Omental fat pad (tissue), 4 donors: Measurements from ENCODE around the gene ANKS6. TPM values are rescaled to one million over a fixed set of nuclear protein-coding genes. Genes with fewer than 3 reads are reported as not detected.

Experiments
- ATAC-seq: fragments of 150-250 bp; one replicate; pipeline ENCODE4 v1.9.1; 2016; ENCODE audit warnings: mild to moderate bottlenecking, moderate library complexity; ENCODE audit not compliant: low FRiP score
- DNase-seq: peaks from one replicate; pipeline ENCODE4 v3.0.0-alpha.2; 2019; ENCODE audit warnings: low spot score
- CTCF ChIP-seq, 3 donors: fragments of 450-650 bp; IDR thresholded peaks; one replicate each; pipeline ENCODE4 v1.5.1; 2016 to 2017; ENCODE audit warnings: antibody characterized with exemption in 3 of 3, mild to moderate bottlenecking in 3 of 3, moderate library complexity in 2 of 3
- total RNA-seq, 4 donors: library from RNA; depleted of rRNA; stranded (reverse); fragments of >200 nt; gene quantifications; one replicate each; pipeline ENCODE4 v1.1.0, GENCODE V29; 2016

Gene ANKS6
- total RNA-seq, 4 donors from 2014 or later: 14.7 to 24.7 (median 20.4) TPM

GRCh38 chr9:98778711-98779530 is 17.4 kb downstream of the ANKS6 start:
- ATAC-seq: no peak
- TF ChIP-seq CTCF (IDR thresholded peaks at IDR 0.05): no peak
- DNase-seq: no peak

DNA sequence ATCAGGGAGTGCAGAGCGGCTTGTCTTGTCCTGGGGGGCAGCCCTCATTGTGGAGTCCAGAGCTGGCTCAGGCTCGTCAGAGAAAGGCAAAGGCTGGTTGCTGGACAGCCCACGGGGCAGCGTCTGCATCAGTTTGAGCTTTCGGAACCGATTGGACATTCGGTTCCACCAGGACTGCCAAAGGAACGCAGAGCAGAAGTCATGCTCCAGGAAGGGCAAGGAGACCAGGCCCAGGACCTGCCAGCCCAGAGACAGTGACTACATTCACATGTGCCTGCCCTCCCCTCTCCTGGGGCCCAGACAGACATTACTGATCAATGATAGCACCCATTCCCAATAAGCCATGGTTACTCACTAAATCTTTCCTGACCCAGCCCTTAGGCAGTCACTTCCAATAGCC is 18.1 kb downstream of the ANKS6 start:
- ATAC-seq (no peak), DNase-seq (no peak)
- no peak for TF ChIP-seq CTCF (IDR thresholded peaks at IDR 0.05)

GRCh38 chr9:98777618-98778017 is 18.7 kb downstream of the ANKS6 start:
- DNase-seq (no peak), ATAC-seq (no peak)
- no peak for TF ChIP-seq CTCF (IDR thresholded peaks at IDR 0.05)

DNA sequence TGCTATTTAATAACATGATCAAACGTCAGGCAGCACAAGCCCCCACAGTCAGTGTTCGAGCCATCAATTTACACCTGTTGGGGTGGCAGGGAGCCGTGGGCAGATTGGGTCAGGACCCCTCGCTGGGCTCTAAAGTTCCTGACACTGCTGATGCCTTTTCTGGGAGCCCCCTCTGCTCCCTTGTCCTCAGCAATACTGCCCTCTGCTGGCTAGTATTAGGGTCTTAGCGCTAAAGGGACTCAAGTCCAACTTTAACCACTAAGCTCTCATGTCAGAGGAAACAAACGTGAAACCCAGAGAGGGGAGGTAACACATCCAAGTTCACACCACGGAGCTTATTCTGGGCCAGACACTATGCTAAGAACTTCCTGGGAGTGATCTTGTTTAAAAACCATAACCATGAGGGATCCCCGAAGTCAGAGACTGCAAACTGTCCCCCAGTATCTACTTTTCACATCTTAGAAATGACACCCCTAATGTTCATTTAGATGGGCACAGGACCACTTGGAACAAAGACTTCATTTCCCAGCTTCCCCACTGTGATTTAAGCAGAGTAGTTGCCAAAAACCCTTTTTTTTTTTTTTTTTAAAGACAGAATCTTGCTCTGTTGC is 20.4 kb downstream of the ANKS6 start:
- ATAC-seq: no peak
- no peak for DNase-seq
- TF ChIP-seq CTCF (IDR thresholded peaks at IDR 0.05): peak in 1 of 3 donors; percentile 6

- no peak for DNase-seq
- ATAC-seq: no peak
- TF ChIP-seq CTCF (IDR thresholded peaks at IDR 0.05): no peak
These were observed 21.6 kb downstream of the ANKS6 start for GRCh38 chr9:98774746-98775145.

DNA sequence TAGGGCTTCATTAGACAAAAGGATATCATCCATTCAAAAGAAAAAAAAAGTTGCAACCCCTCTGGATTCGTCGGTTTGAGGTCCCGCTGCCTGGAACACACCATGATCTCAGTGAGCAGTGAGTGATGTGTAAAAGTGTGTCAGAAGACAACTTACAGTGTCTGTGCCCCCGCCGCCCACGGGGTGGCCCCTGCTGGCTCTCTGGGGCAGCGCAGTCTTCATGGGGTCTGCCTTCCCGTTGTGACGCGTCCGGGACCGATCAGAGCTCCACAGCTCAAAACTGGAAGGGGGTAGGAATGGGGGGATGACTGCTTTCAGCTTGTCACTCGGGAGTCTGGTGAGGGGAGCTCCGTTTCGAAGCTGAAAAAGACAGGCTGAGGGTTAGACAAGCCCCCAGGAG is 22.6 kb downstream of the ANKS6 start:
- no peak for ATAC-seq
- DNase-seq: no peak

More for the DNA sequence above, 22.6 kb downstream of the ANKS6 start:
- TF ChIP-seq CTCF (IDR thresholded peaks at IDR 0.05): no peak
